GM18867 (cell line): ENCODE results near the gene CAPN14.

Source experiments
- ATAC-seq: cut with Tn5 transposase; IDR thresholded peaks from one replicate; pipeline ENCODE4 v1.9.1; 2021; ENCODE audit warnings: mild to moderate bottlenecking, moderate library complexity; ENCODE audit not compliant: unreplicated experiment

CAPN14 gene, protein sequence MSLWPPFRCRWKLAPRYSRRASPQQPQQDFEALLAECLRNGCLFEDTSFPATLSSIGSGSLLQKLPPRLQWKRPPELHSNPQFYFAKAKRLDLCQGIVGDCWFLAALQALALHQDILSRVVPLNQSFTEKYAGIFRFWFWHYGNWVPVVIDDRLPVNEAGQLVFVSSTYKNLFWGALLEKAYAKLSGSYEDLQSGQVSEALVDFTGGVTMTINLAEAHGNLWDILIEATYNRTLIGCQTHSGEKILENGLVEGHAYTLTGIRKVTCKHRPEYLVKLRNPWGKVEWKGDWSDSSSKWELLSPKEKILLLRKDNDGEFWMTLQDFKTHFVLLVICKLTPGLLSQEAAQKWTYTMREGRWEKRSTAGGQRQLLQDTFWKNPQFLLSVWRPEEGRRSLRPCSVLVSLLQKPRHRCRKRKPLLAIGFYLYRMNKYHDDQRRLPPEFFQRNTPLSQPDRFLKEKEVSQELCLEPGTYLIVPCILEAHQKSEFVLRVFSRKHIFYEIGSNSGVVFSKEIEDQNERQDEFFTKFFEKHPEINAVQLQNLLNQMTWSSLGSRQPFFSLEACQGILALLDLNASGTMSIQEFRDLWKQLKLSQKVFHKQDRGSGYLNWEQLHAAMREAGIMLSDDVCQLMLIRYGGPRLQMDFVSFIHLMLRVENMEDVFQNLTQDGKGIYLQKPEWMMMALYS

GRCh38 chr2:31217465-31218200 lies at the start of gene CAPN14:
Gene CAPN14 (minus strand): TSS chr2:31217515. CDS start chr2:31205447, 12,068 bp downstream.
- ATAC-seq = no peak

GRCh38 chr2:31266804-31267203 lies 49.5 kb upstream of the CAPN14 start:
- no peak for ATAC-seq

DNA sequence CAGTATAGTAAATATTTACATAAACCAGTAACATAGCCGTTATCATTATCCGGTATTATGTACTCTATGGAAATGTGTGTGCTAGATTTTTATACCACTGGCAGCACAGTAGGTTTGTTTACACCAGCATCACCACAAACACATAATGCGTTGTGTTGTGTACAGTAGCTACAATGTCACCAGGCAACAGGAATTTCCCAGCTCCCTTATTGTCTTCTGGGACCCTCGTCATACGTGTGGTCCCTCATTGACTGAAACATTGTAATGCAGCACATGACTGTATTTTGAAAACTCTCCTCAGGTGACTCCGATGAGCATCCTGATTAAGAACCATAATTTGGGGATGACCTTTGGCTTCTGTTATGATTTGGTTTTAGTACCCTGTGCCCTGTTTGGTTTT lies 47.9 kb upstream of the CAPN14 start:
- no peak for ATAC-seq

- ATAC-seq = no peak
Measured at GRCh38 chr2:31263636-31264190, 46.4 kb upstream of the CAPN14 start.

DNA sequence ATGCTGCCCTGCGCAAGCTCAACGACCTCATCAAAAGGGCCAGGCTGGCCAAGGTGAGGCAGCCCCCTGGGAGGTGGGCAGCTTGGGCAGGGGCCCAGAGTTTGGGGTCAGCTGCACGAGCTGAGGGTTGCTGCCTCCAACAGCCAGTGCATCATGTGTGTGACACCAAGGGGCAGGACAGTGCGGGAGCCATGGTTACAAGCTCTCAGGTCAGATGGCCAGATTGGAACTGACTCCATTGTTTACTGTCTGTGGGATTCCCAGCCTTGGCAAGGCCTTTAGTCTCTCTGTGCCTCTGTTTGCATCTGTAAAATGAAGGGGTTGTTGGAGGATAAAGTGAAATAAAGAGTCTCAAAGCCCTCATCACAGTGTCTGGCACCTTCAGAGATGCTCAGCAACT lies 43.6 kb upstream of the CAPN14 start:
- no peak for ATAC-seq

DNA sequence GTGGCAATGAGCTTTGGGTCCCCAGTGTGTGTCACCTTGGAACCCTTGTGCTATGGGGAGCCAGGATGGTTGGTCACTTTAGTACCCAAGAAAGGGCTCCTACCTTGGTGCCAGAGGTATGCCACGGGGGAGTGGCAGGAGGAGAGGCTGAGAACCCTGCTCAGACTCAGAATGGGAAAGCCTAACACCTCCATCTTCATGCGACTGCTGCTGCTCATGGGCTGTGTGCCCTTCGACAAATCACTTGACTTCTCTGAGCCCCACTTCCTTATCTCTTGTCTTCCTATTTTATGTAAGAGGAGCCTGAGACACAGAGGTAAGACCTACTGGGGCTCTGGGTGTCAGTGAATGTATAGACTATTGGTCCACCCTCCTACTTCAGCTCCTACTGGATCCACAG lies 41.8 kb upstream of the CAPN14 start:
- no peak for ATAC-seq

DNA sequence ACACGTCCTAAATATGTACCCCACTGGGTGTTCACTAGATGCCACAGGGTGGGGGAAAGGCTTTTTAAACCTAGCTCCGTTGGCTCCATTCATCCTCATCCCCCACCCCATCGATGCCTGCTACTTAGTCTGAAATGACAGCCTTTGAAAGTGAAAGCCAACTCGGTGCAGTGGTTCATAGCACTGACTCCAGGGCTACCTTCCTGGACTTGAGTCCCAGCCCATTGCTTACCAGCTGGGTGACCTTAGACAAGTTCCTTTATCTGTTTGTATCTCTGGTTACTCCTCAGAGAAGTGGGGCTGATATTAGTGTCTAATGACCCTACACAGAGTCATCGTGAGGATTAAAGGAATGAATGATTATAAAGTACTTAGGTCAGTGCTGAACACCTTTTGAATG lies 41.0 kb upstream of the CAPN14 start:
- peak; percentile 57 for ATAC-seq

GRCh38 chr2:31256611-31257382 lies 39.5 kb upstream of the CAPN14 start:
- ATAC-seq = peak; percentile 1

- ATAC-seq = peak; percentile 66
Measured at GRCh38 chr2:31255911-31256571, 38.7 kb upstream of the CAPN14 start.

DNA sequence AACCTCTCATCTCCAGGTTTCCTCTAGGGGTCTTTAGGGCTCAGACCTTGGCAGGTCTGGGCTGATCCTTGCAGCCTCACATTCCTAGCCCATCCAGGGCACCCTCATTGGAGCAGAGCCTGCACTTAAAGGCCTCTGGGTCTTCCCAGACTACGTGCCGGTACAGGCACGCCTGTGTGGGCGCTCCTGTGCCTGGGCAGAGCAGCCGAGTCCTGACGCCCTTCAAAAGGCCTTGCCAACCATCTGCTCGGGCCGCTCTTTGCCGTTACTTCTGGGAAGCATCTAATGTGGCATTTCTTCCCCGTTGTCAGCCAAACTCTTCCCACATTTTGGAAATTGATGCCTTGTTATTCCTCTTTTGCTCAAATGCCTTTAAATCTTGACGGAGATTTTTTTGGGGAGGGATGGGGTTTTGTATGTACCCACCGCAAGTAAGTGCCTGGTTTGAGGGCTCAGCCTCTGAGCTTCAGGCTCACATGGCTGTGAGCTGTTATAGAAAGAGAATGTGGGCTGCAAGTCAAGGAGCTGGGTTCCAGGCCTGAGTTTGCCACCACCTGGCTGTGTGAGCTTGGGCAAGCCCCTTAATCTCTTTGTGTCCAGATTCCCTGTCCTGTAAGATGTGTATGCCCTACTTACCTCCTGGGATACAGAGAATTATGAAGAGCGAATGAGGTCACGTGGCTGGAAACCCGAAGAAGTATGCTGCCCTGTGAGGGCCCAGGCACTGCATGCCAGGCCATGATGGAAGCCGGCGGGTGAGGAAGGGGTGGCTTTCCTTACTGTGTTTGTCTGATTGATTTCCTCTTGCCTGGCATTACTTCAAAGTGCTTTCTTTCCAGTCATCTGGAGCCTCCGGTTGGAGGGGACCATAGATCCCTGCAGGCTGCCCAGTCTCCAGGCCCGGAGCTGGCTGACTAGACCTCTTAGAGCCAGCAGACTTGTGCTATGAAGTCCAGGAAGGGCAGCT lies 37.2 kb upstream of the CAPN14 start:
- ATAC-seq = no peak

GRCh38 chr2:31253356-31254131 lies 36.2 kb upstream of the CAPN14 start:
- no peak for ATAC-seq

- no peak for ATAC-seq
Measured at GRCh38 chr2:31251851-31252250, 34.5 kb upstream of the CAPN14 start.

- ATAC-seq = no peak
Measured at GRCh38 chr2:31251018-31251417, 33.7 kb upstream of the CAPN14 start.

DNA sequence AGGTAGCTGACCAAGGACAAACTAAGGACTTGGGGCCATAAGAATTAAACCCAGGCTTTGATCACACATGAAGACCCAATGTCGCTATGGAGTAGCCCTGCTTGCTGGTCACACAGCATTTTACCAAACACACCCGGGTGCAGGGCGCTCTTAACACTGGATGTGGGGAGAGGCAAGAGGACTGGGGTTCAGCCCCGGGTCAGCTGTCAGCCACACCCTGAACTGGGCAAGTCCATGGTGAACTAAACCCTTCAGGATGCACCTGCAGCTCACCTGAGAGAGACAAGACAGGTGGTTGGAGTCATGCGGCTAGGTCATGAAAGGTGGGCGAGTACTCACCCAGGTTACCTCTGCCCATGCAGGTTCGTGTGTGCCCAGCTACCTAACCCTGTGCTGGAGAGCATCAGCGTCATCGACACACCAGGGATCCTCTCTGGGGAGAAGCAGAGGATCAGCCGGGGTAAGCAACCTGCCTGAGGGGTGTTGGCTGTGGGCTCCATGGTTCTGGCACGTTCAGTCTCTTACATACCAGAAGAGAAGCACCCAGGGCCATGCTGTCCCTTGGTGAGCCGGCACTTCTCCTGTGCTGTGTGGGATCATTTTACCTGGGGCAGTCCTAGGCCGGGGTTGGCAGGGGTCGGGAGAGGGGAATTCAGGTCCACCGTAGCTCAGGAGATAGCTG lies 31.8 kb upstream of the CAPN14 start:
- ATAC-seq = no peak

GRCh38 chr2:31248139-31248538 lies 30.8 kb upstream of the CAPN14 start:
- ATAC-seq = no peak

DNA sequence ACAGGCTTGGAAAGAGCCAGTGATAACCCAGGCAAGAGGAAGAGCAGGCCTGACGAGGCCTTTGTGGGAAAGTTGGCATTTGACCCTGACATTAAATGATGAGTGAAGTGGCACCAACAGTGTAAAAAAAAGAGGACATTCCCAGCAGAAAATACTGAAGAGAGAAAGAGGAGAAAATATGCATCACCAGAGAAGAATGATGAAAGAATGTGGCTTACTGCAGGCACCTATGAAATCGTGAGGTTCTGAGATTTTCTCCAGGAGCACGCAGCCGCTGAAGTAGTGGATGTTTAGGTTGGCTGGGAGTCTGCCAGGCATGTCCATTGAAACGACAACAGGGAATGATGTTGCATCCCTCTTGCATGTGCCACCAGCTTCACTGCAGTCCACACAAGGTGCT lies 30.4 kb upstream of the CAPN14 start:
- no peak for ATAC-seq

- no peak for ATAC-seq
Measured at GRCh38 chr2:31246184-31246852, 29.0 kb upstream of the CAPN14 start.
